ENCODE data around the gene PCDH9.

Gene PCDH9

DNA sequence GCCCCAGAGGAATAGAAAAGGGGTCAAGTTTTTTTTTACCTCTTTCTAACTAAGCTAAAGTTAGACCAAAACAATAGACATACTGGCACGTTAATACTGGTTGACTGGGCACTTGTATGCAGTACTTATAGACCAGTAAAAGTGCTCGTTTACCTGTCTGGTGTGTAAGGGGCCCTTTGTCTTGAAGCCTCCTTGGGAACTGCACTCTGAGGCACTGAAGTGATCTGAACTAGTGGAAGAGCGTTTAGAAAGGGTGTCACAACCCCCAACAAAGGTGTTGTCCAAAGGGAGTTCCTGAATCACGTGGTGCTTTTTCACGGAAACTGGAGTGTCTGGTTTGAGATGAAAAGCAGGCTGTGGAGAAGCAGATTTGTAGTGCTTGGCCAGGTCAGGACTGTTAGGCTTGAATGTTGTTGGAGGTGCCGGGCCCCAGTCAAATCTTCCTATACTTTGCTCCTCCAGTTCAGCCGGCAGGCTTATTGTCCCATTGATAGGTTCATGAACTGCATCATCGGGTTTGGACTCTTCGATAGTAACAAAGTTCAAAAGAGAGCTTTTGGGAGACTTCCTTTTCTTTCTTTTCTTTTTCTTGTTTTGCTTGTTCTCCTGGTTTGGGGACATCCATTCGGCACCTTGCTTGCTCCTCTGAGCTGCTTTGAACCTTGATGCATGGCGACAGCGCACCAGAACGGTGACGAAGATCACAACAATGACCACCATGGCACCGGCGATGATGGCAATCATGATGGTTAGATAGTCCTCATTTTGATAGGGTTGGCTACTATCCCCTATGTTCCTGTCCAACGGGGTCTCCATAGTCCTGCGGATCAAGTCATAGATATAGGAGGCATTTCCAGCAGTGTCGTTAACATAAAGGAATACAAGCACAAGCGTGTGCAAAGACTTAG is 4.6 kb downstream of the PCDH9 start:
- DNase-seq (ENCODE audit: low read depth): no peak

DNA sequence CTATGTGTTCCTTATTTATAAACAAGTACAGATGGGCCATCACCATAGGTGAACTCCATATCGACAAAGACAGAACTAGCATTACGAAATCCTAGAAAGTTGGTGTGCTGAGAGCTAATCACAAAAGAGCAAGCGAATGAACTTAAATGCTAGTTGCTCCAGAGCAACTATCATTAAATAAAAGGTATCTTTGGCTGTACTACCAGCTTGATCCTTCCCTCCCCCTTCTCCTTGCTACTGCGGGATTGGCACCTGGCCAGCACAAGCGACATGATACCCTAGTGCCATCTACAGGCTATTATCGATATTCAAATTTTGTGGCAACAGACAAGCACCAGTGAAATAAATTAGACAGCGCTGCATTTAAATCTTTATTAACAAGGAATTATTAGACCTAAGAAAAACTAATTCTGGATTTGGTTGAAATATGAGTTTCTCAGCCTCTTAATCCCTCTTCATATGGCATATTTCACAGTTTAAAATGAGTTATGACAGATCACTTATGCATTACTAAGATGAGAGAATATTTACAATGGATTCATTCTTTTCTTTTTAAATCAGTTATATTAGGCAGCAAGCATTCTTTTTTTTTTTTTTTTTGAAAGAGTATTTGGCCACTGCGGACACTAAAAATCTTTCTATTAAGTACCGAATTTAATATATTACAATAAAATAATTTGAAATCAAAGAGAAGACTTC is 5.8 kb downstream of the PCDH9 start:
- DNase-seq (ENCODE audit: low read depth): no peak

DNA sequence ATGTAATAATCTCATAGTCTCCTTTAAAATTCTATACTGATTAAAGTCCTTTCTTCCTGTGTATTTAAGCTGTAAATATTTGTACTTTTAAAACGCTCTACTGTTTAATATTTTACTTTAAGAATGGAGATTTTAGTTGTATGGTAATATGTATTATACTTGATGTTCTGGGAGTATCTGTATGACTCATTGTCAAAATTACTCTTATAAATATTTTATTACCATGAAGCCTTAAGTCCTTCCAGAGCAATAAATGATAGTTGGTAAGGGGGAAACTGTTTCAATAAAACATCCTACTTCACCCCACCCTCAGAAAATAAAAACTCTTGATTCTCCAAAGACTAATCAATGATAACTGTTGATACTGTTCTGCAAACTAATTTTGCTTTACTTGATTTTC is 6.4 kb downstream of the PCDH9 start:
- no peak for DNase-seq (ENCODE audit: low read depth)

DNA sequence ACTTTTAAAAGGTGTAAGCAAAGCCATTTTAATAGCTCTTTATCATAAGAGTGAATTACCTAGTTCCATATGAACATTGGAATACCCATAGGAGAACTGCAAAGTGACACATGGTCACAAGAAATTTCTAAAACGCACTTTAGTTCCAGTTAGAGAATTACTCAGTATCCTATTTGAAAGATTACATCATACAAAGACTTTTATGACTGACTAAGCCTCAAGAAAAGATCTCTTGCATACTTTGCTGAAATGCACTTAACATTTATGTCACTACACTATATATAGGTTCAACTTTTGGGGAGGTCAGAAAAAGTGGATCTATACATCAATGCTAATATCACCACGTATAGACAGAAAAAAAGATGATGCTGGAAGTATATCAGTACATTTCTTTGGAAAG is 7.1 kb downstream of the PCDH9 start:
- no peak for DNase-seq (ENCODE audit: low read depth)

DNA sequence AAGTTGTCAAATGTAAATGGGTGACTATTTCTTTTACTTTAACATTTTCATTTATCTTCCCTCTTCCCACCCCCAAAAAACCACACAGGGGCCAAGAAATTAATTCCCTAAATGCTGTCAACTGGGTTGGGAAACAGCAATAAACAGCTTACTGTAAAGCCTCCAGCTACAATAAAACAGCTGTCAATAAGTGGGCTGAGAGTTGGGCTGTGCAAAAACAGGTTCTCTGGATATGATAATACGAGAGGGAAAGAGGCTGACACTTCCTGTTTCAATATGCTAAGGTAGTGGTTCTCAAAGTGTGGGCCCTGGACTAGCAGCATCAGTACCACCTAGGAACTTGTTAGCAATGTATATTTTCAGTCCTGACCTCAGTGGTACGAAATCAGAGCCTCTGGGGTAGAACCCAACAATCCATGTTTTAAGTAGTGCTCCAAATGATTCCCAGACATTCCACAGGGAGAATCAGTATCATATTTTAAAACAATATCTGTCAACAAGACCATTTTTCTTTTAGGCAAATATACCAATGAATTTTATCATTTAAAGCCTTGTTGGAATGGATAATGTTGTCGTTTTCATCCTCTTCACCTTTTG is 8.4 kb downstream of the PCDH9 start:
- DNase-seq (ENCODE audit: low read depth): no peak

DNA sequence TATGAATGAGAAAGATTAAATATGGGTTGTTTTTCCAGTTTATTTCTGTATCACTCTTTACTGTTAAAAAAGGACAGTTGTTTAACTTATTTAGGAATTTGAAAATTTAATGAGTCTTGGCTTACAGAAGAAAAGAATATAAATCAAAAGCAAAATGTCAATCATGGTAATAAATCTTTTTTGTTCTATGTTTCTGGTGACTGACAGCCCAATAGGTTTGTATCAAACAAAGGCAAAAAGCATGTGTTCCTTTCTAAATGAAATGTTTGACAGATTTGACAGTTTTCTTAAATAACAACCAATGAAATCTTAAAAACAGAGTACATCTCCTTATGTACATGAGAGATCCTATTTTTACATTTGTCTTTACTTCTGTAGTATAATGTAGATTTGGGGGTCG is 11.0 kb downstream of the PCDH9 start:
- no peak for DNase-seq (ENCODE audit: low read depth)

DNA sequence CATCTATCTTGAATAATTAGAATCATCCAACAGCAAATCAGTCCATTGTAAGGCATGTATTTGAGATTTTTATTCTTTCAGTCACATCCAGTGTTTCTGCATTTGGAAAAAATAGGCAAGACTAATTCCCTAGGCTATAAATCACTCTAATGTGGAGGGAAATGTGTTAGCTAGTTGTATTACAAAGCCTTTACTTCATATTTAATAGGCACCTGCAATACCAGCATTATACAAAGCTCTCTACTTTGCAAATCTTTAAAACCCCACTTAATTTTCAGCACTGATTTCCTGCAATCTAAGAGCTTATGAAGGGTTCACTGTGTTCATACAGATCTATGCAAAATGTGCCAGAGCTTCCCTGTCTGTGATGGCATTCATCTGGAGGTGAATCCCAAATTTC is 12.3 kb downstream of the PCDH9 start:
- DNase-seq (ENCODE audit: low read depth): no peak

DNA sequence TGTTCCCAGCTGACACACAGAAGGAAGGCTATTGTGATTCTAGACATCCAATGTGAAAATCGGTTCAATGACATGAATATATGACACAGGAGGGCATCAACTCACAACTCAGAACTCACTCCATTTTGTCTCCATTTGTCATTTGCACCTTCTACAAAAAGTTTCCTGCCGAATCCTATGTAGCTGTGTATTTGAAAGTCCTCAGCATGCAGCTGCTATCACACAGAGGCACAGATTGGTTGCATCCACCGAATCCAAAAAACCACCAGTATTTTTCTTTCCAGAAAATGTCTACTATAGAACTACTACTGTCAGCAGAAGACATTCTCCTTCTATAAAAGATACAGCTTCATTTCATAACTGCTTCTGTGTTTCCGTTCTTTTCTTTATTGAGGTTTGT is 13.3 kb downstream of the PCDH9 start:
- no peak for DNase-seq (ENCODE audit: low read depth)

DNA sequence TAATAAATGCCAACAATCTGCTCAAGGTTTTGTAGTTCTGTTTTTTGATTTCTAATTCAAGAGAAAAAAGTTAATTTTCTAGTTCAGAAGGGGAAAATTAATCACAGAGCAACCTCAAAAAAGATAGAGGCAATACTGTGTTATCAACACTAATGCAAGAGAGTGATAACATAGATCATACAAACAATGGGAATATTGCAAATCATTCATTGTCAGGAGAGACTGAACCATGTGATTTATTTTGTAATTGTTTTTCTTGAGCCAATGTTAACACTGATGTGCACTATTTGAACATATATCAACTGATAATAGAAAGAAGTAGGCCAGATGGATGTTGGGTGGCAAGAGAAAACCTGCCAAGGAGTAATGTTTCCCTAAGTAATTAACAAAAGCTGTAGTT is 19.9 kb downstream of the PCDH9 start:
- DNase-seq (ENCODE audit: low read depth): no peak

DNA sequence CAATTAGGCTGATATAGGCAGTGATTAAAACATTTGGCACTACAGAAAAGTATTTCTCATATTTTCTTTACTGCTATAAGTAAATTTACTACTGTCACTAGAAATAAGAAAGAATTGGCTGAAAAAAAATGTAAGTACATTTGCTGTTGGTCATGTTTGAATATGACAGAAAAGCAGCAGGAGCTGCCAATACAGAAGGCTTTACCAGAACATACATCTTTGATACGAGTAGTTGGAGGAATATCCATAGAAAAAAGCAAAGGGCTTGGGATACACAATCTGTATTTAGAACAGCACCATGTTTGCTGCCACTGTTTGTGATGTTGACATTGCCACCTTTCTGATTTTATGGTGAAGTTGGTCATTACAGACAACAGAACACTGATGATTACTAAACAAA is 21.6 kb downstream of the PCDH9 start:
- no peak for DNase-seq (ENCODE audit: low read depth)

DNA sequence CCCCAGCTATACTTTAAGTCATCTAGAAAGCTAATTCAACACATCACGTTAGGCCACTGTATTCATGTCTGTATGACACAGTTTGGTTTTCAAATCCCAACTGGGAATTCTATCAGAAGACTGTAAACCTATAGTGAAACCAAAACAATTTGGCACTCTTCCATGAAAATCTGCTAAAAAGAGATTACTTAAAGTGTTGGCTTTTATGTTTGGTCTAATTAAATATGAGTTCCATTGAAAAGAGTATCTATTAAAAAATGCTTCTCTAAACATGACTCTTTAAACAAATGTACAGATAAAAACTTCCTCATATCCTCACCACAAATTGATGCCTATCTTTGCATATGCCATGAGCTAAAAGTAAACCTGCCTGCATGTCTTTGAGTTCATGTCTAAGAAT is 25.4 kb downstream of the PCDH9 start:
- no peak for DNase-seq (ENCODE audit: low read depth)

DNA sequence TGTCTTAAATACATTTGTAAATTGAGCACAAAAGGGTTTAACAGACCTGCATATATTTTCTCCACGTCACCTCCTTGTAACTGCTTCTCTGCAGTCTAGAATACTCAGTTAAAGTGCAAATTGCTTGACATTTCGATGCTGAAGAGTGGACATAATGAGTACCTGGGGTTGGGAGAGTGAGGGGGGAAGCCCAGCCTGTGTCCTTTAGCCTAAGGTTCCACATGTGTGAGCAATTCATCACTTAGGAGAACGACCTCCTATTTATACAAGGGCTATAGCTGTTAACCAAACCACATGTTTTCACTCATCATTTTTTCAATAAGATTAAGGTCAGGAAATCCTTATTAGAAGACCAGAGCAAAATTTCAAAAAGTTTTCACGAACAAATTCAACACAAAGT is 29.5 kb downstream of the PCDH9 start:
- no peak for DNase-seq (ENCODE audit: low read depth)

DNA sequence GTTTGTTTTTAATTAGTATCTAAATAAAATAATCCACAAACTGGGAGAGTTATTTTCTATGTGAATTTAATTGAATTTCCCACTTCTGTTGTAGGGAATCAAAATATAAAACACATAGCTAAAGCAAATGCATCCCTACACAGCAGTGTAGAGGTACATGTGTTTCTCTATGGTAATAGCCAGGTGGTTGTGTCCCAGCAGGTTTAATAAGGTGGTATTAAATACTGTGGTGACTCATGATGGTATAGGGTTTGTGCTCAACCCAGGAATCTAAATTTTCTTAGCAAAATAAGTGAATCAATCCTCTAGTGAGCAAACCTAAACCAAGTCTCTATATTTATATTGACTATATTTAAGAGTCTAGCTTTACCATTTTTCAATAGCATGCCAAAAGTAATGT is 30.0 kb downstream of the PCDH9 start:
- no peak for DNase-seq (ENCODE audit: low read depth)

DNA sequence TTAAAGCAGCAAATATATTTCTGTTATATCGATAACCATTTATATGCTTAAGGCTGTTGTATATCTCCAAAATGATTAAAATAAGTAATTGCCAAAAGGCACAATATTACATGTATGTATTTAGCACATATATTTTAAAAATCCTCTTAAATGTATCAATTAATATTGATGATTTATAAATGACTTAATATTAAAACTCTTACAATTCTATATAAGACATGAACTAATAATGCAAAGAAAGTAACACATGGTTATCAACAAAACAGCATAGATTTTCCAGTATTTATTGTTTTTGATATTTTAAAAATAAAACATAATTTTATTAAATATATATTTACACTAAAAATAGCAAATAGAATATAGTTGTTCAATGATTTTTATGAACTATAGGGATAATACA is 32.4 kb downstream of the PCDH9 start:
- DNase-seq (ENCODE audit: low read depth): no peak

DNA sequence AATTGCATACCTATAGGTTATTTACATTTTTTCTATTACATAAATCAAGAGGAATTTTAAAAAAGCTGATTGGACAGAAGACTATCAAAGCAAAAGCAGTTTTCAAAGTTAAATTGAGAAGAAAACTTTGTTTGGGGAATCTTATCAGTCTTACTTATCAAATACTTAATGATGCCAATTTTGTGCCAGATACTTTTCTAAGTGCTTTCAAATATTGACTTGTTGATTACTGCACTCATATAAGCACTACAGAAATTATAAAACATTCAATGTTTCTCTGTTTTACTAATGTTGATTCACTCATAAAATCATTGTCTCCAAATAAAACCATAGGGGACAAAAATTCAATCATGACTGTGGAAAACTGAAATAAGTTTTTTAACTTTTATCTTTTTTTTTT is 36.2 kb downstream of the PCDH9 start:
- no peak for DNase-seq (ENCODE audit: low read depth)

DNA sequence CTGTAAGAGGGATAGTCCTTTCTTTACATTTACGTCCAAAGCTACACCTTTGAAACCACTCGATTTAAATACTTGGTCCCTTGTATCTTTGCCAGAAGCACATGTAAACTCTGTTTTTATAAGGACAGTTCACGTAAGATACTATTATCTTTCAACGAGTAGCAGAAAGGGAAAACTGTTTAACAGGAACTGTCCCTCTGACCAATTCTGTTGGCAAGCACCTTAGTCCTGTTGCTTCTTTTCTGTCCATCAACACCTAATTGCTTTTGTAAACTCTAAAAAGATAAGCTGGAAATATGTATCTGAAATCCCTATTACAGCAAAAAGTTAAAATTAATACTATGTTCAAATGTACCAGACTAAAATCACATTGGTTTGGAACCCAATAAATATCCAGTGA is 37.4 kb downstream of the PCDH9 start:
- DNase-seq (ENCODE audit: low read depth): no peak

DNA sequence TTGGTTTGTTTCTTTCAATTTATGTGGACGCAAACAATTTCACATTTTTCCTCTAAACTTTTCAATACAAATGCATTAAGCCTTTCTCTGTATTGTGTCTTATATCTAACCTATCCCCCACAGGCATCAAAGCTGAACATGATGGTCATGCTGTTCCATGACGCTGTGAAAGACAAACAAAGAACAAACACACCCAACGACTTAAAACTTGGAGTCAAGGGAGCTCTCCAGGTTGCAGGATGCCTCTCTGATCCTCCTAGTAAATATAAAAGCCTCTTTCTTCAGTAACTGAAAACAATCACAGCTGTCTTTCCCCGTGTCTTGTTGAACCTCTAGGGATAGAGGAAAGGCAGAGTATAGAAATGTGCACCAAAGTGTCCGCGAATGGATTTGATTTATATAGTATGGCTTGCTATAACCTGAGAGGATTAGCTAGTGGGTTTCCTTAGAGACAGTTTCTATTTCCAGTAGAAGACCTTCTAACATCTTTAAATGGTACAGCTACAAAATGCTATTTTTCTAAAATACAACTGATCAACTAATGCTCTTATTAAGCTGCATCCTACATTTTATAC is 43.1 kb downstream of the PCDH9 start:
- DNase-seq (ENCODE audit: low read depth): no peak

DNA sequence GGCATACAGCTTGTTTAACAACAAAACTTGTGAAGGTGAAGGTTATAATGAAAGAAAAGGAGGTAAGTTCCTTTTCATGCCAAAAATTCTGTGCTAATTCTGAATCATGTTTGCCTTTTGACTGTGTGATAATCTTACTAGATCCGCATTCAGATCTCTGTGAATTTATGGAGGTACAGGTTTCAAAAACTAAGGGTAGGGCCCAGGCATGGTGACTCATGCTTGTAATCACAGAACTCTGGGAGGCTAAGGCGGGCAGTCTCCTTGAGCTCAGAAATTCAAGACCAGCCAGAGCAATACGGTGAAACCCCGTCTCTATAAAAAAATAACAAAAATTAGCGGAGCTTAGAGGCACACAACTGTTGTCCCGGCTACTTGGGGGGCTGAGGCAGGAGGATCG is 45.9 kb downstream of the PCDH9 start:
- DNase-seq (ENCODE audit: low read depth): no peak

DNA sequence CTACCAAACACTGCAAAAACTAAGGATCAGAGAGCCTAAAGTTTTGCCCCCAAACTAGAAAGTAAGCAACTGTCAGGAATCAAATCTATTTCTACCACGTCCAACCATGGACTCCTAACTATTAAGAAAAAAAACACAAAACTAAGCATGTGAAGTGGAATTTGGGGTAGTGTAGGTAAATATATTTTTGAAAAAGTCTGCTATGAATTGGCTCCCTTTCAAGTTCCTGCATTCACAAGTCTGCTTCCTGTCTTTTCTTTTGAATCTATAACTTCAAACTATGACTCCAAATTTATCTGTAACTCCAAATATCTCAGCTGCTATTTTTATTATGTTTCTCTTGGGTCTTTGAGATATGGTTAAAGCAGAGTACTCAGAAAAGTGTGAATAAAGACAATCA is 47.0 kb downstream of the PCDH9 start:
- DNase-seq (ENCODE audit: low read depth): no peak

DNA sequence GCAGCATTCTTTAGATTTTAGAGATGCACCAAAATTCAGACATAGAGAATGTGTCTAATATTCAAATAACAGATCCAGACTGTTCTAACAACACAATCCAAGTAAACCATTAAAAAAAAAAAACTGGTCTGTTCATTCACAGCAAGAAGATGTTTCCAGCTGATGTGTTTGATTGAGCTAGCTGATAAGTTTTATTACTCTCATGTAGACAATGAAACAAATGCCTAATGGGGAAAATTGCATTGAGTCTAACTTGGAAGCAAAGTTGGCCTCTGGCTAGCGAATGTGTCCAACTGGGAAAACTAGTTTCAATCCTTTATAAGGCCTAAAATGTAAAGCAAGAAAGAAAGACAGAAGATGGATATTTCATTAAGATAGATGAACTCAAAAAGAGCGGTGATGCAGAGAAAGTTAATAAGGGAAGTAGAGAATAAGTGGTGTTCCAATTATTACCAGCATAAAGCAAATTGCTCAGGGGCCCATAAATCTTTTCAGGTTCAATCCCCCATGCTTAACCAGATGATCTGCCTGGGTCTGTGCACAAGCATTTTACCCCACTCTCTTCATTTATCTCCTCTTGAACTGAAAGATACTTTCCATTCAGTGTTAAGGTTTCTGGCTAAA is 54.2 kb downstream of the PCDH9 start:
- no peak for DNase-seq (ENCODE audit: low read depth)

DNA sequence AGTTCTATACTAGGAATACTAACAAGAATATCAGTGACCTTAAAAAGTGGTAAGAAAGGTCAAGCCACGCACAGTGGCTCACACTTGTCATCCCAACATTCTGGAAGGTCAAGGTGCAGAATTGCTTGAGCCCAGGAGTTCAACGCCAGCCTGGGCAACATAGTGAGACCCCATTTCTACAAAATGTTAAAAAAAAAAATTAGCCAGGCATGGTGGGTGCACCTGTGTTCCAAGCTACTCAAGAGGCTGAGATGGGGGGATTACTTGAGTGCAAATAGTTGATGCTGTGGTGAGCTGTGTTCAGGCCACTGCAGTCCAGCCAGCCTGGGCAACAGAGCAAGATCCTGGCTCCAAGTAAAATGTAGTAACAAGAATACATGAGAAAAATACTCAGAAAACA is 61.8 kb downstream of the PCDH9 start:
- DNase-seq (ENCODE audit: low read depth): no peak

DNA sequence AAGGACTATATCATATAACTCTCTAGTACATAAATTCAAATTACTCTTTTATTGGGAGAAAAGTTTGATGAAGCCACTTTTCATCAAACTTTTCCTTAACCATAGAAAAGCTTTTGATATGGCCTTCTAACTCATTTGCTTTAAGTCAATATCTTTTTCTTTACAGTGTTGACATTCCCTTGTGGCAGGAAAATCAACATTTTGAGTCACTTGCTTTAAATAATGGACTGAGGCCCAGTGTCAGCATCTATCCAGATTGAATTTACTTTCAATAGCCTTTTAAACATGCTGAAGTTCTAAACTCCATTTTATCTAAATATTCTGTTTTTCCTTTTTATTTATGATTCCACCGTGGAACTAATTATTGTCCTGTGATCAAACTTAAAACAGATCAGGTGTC is 62.7 kb downstream of the PCDH9 start:
- no peak for DNase-seq (ENCODE audit: low read depth)

DNA sequence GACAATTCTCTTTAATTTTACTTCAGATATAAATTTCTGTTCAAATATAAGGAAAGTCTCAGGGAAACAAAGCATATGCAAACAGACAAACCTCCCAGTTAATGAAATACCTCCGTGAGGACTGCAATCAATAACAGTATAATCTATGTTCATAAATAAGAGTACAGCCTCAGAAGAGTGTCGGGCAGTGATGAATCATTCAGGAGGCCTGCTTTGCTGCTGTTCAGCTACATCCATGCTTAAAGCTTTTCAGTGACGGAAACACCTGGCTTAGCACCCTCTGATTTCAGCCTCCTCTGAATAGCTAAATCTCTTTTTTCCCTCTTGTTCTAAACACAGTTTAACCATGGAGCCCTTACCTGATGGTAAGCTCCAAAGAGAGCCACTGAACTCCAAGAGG is 69.0 kb downstream of the PCDH9 start:
- DNase-seq (ENCODE audit: low read depth): no peak
